ENCODE data around the gene RTN3. TPM values are rescaled to one million over a fixed set of nuclear protein-coding genes. Genes with fewer than 3 reads are reported as not detected.

Gene RTN3
- total RNA-seq, 6 donors from 2014 or later: 41.9 to 153 (median 113) TPM

DNA sequence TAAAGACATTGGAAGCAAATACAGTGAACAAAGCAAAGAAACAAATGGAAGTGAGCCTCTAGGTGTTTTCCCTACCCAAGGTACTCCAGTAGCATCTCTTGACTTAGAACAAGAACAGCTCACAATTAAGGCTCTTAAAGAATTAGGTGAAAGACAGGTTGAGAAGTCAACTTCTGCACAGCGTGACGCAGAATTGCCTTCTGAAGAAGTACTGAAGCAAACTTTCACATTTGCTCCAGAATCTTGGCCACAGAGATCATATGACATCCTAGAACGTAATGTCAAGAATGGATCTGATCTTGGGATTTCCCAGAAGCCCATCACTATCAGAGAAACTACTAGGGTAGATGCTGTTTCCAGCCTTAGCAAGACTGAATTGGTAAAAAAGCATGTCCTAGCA is 39.3 kb downstream of the RTN3 start:
- no peak for ATAC-seq (ENCODE audit: low FRiP score in 2 of 2)

GRCh38 chr11:63729326-63729725 is 48.0 kb downstream of the RTN3 start:
- TF ChIP-seq EP300 (IDR thresholded peaks at IDR 0.05) (no peak), POLR2A (IDR thresholded peaks at IDR 0.05) (no peak), POLR2AphosphoS5 (IDR thresholded peaks at IDR 0.05) (no peak)
- TF ChIP-seq, protein P1, sequence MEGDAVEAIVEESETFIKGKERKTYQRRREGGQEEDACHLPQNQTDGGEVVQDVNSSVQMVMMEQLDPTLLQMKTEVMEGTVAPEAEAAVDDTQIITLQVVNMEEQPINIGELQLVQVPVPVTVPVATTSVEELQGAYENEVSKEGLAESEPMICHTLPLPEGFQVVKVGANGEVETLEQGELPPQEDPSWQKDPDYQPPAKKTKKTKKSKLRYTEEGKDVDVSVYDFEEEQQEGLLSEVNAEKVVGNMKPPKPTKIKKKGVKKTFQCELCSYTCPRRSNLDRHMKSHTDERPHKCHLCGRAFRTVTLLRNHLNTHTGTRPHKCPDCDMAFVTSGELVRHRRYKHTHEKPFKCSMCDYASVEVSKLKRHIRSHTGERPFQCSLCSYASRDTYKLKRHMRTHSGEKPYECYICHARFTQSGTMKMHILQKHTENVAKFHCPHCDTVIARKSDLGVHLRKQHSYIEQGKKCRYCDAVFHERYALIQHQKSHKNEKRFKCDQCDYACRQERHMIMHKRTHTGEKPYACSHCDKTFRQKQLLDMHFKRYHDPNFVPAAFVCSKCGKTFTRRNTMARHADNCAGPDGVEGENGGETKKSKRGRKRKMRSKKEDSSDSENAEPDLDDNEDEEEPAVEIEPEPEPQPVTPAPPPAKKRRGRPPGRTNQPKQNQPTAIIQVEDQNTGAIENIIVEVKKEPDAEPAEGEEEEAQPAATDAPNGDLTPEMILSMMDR (IDR thresholded peaks at IDR 0.05): no peak
- no peaks in the 10 kb centered on the region for H3K4me1 ChIP-seq
- no peak overlapping the region for H3K27ac ChIP-seq
- H3K9me3 ChIP-seq: no peaks in the 10 kb centered on the region
- H3K4me3 ChIP-seq: no peak overlapping the region
- 89 to 91% methylated on average over 3 of the region's 3 CpGs for WGBS, 2 donors
- H3K36me3 ChIP-seq: no peaks in the 10 kb centered on the region
- ATAC-seq (ENCODE audit: low FRiP score in 2 of 2) (no peak), DNase-seq (no peak)
- H3K27me3 ChIP-seq: no peaks in the 10 kb centered on the region

More for the DNA sequence above, 39.3 kb downstream of the RTN3 start:
- TF ChIP-seq, protein P1 (IDR thresholded peaks at IDR 0.05): no peak
- TF ChIP-seq POLR2A (IDR thresholded peaks at IDR 0.05) (no peak), EP300 (IDR thresholded peaks at IDR 0.05) (no peak), POLR2AphosphoS5 (IDR thresholded peaks at IDR 0.05) (no peak)
- DNase-seq: no peak
- no peaks in the 10 kb centered on the region for H3K4me1 ChIP-seq
- H3K27ac ChIP-seq: no peak overlapping the region
- WGBS, 2 donors: 88 to 96% methylated on average over 3 of the region's 3 CpGs
- no peaks in the 10 kb centered on the region for H3K27me3 ChIP-seq
- no peak overlapping the region for H3K4me3 ChIP-seq
- no peaks in the 10 kb centered on the region for H3K9me3 ChIP-seq
- no peaks in the 10 kb centered on the region for H3K36me3 ChIP-seq

DNA sequence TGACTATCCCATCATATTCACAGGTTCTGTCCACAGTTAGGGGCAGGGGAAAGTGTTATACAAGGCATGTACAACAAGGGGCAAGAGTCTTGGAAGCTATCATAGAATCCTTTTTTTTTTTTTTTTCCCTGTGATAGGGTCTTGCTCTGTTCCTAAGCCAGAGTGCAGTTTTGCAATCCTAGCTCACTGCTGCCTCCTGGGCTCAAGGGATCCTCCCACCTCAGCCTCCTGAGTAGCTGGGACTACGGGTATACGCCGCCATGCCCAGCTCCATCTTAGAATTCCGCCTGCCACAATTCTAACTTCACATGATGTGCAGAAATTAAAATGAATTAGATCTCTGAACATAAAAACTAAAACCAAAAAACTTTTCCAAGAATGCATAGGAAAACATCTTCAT is 55.6 kb downstream of the RTN3 start:
- Histone ChIP-seq H3K27me3 (no peaks in the 10 kb centered on the region), H3K4me3 (no peak overlapping the region), H3K9me3 (no peaks in the 10 kb centered on the region), H3K27ac (no peak overlapping the region), H3K36me3 (no peaks in the 10 kb centered on the region), H3K4me1 (peaks cover 0 to 9% (median 5%) of the 10 kb centered on the region in 4 donors)
- no peak for TF ChIP-seq EP300 (IDR thresholded peaks at IDR 0.05)
- TF ChIP-seq, protein P1 (IDR thresholded peaks at IDR 0.05): no peak
- no peak for TF ChIP-seq POLR2AphosphoS5 (IDR thresholded peaks at IDR 0.05)
- TF ChIP-seq POLR2A (IDR thresholded peaks at IDR 0.05): no peak
- WGBS, 2 donors: 98 to 100% methylated on average over 4 of the region's 4 CpGs
- no peak for DNase-seq
- no peak for ATAC-seq (ENCODE audit: low FRiP score in 2 of 2)

DNA sequence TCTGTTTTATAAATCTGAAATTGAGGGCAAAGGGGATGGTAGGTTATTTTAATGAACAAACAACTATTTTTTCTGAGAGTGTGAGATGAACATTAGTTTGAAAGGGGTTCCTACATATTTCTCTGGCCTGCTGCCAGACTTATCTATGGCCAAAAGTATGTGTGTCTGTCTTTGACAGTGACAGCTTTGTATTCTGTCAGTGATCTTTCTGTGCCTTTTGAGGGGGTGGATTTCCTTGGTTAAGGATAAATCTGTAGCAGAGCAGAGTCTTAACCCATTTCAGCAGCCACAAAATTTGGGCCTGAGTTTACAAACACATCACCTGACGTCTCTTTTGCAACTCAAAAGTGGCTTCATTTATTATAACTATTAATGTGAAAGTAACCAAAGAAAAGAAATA is 56.4 kb downstream of the RTN3 start:
- no peak for ATAC-seq (ENCODE audit: low FRiP score in 2 of 2)
- TF ChIP-seq POLR2AphosphoS5 (IDR thresholded peaks at IDR 0.05) (no peak), EP300 (IDR thresholded peaks at IDR 0.05) (no peak), POLR2A (IDR thresholded peaks at IDR 0.05) (no peak)
- TF ChIP-seq, protein P1 (IDR thresholded peaks at IDR 0.05): no peak
- DNase-seq: no peak
- H3K4me3 ChIP-seq: no peak overlapping the region
- no peaks in the 10 kb centered on the region for H3K9me3 ChIP-seq
- no peaks in the 10 kb centered on the region for H3K27me3 ChIP-seq
- no peaks in the 10 kb centered on the region for H3K36me3 ChIP-seq
- no peak overlapping the region for H3K27ac ChIP-seq
- 30 to 77% methylated on average over 1 of the region's 1 CpG for WGBS, 2 donors
- peaks cover 0 to 9% (median 5%) of the 10 kb centered on the region in 4 donors for H3K4me1 ChIP-seq

DNA sequence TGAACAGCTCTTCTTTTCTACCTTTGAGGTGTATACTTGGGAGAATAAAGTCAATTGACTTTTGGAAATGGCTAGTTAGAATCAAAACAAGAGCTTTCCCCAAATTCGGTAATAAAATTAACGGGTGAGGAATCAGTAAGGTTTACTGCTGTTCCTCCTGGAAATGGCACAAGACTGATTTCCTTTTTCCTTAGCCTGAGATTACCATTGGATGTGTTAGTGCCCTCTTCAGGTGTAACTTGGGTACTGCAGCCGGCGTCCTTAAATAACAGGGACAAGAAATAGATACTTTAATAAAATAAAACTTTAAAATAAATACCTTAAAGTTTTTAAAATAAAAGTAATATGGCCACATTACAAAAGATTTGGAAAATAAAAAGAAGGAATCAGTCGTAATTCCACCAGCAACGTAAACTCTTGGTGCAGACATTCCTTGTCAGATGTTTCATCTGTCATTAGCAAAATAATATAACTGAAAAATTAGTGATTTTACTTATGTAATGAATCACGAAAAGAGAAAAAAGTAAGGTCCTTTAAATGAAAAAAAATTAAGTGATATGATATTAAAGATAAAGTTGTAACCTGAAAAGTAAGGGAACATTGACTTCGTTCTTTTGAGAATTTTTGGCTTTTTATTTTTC is 57.5 kb downstream of the RTN3 start:
- DNase-seq (peak in 1 of 2 donors; percentile 65), ATAC-seq (ENCODE audit: low FRiP score in 2 of 2) (peak in 1 of 2 donors; percentile 93)
- Histone ChIP-seq H3K4me1 (peaks cover 0 to 9% (median 5%) of the 10 kb centered on the region in 4 donors), H3K4me3 (no peak overlapping the region), H3K36me3 (no peaks in the 10 kb centered on the region), H3K27ac (peak overlapping the region in 2 of 4 donors; percentile 14 to 21), H3K9me3 (no peaks in the 10 kb centered on the region), H3K27me3 (no peaks in the 10 kb centered on the region)
- TF ChIP-seq POLR2A (IDR thresholded peaks at IDR 0.05) (no peak), POLR2AphosphoS5 (IDR thresholded peaks at IDR 0.05) (no peak), EP300 (IDR thresholded peaks at IDR 0.05) (no peak)
- TF ChIP-seq, protein P1 (IDR thresholded peaks at IDR 0.05): peak; percentile 76 to 99 (median 85)
- WGBS, 2 donors: 22 to 24% methylated on average over 8 of the region's 8 CpGs

Data from upper lobe of left lung (tissue), 6 donors.